Cardiac septum (tissue), 1 donor: Measurements from ENCODE around the gene GALNT9. TPM values are rescaled to one million over a fixed set of nuclear protein-coding genes. Genes with fewer than 3 reads are reported as not detected.
"Not testable (repeated sequence)": the region's sequence is repeated elsewhere in the genome, so short reads cannot be mapped to it uniquely, and the experiment has no call there.

Experiments
- DNase-seq: peaks from one replicate; pipeline ENCODE4 v3.0.0-alpha.2; 2020; ENCODE audit warnings: low spot score
- intact Hi-C: fragments of 100-400 bp; cut with DNase I; formaldehyde crosslinking; loops from one replicate; pipeline ENCODE4 v1.14.0; 2022
- total RNA-seq: library from RNA; stranded (reverse); fragmentation: NEBNext Ultra II Directional; extraction: Animal tissue kit (Norgen Biotek cat#: 25700); gene quantifications from one replicate; pipeline ENCODE4 v1.2.1, GENCODE V29; 2021
- donor health status: DM: no; HTN: no; CAD: no.

The GALNT9 gene
- total RNA-seq, 1 donor from 2014 or later = not detected

- intact Hi-C loops, DNase-seq: not testable (repeated sequence)
Observed at GRCh38 chr12:132304866-132305265, 24.5 kb downstream of the GALNT9 start.

GRCh38 chr12:132303853-132304373 lies 25.5 kb downstream of the GALNT9 start:
- intact Hi-C loops, DNase-seq: not testable (repeated sequence)

- intact Hi-C loops = no loop called here
- DNase-seq = no peak
Observed at GRCh38 chr12:132302466-132303358, 26.7 kb downstream of the GALNT9 start.

- no peak for DNase-seq
- intact Hi-C loops = no loop called here
Observed at GRCh38 chr12:132300789-132301722, 28.3 kb downstream of the GALNT9 start.

GRCh38 chr12:132296063-132296462 lies 33.3 kb downstream of the GALNT9 start:
- intact Hi-C loops = no loop called here
- DNase-seq = no peak

GRCh38 chr12:132295561-132295960 lies 33.8 kb downstream of the GALNT9 start:
- intact Hi-C loops, DNase-seq: not testable (repeated sequence)

GRCh38 chr12:132295101-132295526 lies 34.3 kb downstream of the GALNT9 start:
- DNase-seq = no peak

GRCh38 chr12:132294121-132295034 lies 35.0 kb downstream of the GALNT9 start:
- DNase-seq = no peak
- intact Hi-C loops = no loop called here

More at GRCh38 chr12:132295101-132295526, 34.3 kb downstream of the GALNT9 start:
- intact Hi-C loops = no loop called here

- no peak for DNase-seq
- intact Hi-C loops = no loop called here
Observed at GRCh38 chr12:132292328-132293319, 36.8 kb downstream of the GALNT9 start.

GRCh38 chr12:132291402-132292175 lies 37.8 kb downstream of the GALNT9 start:
- no peak for DNase-seq

GRCh38 chr12:132290203-132290540 lies 39.2 kb downstream of the GALNT9 start:
- intact Hi-C loops = no loop called here
- no peak for DNase-seq

More at GRCh38 chr12:132291402-132292175, 37.8 kb downstream of the GALNT9 start:
- intact Hi-C loops = no loop called here

- no peak for DNase-seq
- intact Hi-C loops = no loop called here
Observed at GRCh38 chr12:132289356-132290202, 39.8 kb downstream of the GALNT9 start.

- no peak for DNase-seq
- intact Hi-C loops = no loop called here
Observed at GRCh38 chr12:132288516-132289215, 40.7 kb downstream of the GALNT9 start.

GRCh38 chr12:132287391-132288238 lies 41.8 kb downstream of the GALNT9 start:
- DNase-seq = no peak
- intact Hi-C loops = no loop called here

- intact Hi-C loops = no loop called here
- DNase-seq = no peak
Observed at GRCh38 chr12:132286912-132287311, 42.5 kb downstream of the GALNT9 start.
